HepG2 (cell line): ENCODE measurements around the gene RHOBTB1. TPM values are rescaled to one million over a fixed set of nuclear protein-coding genes. Genes with fewer than 3 reads are reported as not detected.
A peak's percentile ranks its signal among the peaks of the same experiment; 100 is the strongest.

Source experiments
- AHDC1 ChIP-seq: sonication (generic); formaldehyde crosslinking; IDR thresholded peaks from 2 replicates; pipeline ENCODE4 v1.5.1; 2020; ENCODE audit warnings: mild to moderate bottlenecking, missing genetic modification reagents, borderline replicate concordance
- ARHGAP35 ChIP-seq: sonication (generic); formaldehyde crosslinking; IDR thresholded peaks from 2 replicates; pipeline ENCODE4 v1.9.0; 2022; ENCODE audit warnings: mild to moderate bottlenecking, inconsistent platforms, moderate library complexity, missing genetic modification reagents, borderline replicate concordance
- HDAC1 ChIP-seq: sonication (generic); formaldehyde crosslinking; IDR thresholded peaks from 2 replicates; pipeline ENCODE4 v1.5.1; 2020; ENCODE audit warnings: mild to moderate bottlenecking, missing genetic modification reagents
- KAT7 ChIP-seq: IDR thresholded peaks from 2 replicates; pipeline ENCODE4 v1.6.1; 2018; ENCODE audit warnings: borderline replicate concordance, missing compliant biosample characterization
- KMT2A ChIP-seq: sonication (generic); formaldehyde crosslinking; IDR thresholded peaks from 2 replicates; pipeline ENCODE4 v1.4.0; 2020; ENCODE audit warnings: missing genetic modification reagents
- RFXAP ChIP-seq: sonication (generic); formaldehyde crosslinking; IDR thresholded peaks from 2 replicates; pipeline ENCODE4 v1.4.0; 2020; ENCODE audit warnings: missing genetic modification reagents, borderline replicate concordance
- SMARCC2 ChIP-seq: fragments of 450-650 bp; IDR thresholded peaks from 2 replicates; pipeline ENCODE4 v1.6.1; 2017; ENCODE audit warnings: antibody characterized with exemption, mild to moderate bottlenecking
- ZKSCAN1 ChIP-seq: fragments of 150-350 bp; IDR thresholded peaks from 2 replicates; pipeline ENCODE4 v1.6.1; 2014; ENCODE audit warnings: low read length
- ZKSCAN5 ChIP-seq: sonication (generic); formaldehyde crosslinking; IDR thresholded peaks from 2 replicates; pipeline ENCODE4 v1.5.1; 2020; ENCODE audit warnings: mild to moderate bottlenecking, missing genetic modification reagents
- ZNF10 ChIP-seq: sonication (generic); formaldehyde crosslinking; IDR thresholded peaks from 2 replicates; pipeline ENCODE4 v1.4.0; 2020; ENCODE audit warnings: mild to moderate bottlenecking, low read depth, missing genetic modification reagents, borderline replicate concordance
- ZNF142 ChIP-seq: sonication (generic); formaldehyde crosslinking; IDR thresholded peaks from 2 replicates; pipeline ENCODE4 v1.4.0; 2020; ENCODE audit warnings: missing genetic modification reagents
- ZNF367 ChIP-seq: sonication (generic); formaldehyde crosslinking; IDR thresholded peaks from 2 replicates; pipeline ENCODE4 v1.4.0; 2020; ENCODE audit warnings: missing genetic modification reagents, borderline replicate concordance
- ZNF550 ChIP-seq: sonication (generic); formaldehyde crosslinking; IDR thresholded peaks from 2 replicates; pipeline ENCODE4 v1.4.0; 2020; ENCODE audit warnings: mild to moderate bottlenecking, missing genetic modification reagents, borderline replicate concordance
- ZNF580 ChIP-seq: IDR thresholded peaks from 2 replicates; pipeline ENCODE4 v1.6.1; 2016; ENCODE audit warnings: low read depth, borderline replicate concordance
- ZNF660 ChIP-seq: sonication (generic); formaldehyde crosslinking; IDR thresholded peaks from 2 replicates; pipeline ENCODE4 v1.5.1; 2020; ENCODE audit warnings: mild to moderate bottlenecking, low read depth, missing genetic modification reagents, borderline replicate concordance
- ZNF709 ChIP-seq: sonication (generic); formaldehyde crosslinking; IDR thresholded peaks from 2 replicates; pipeline ENCODE4 v1.5.0; 2020; ENCODE audit warnings: mild to moderate bottlenecking, missing genetic modification reagents
- ZNF75D ChIP-seq: sonication (generic); formaldehyde crosslinking; IDR thresholded peaks from 2 replicates; pipeline ENCODE4 v1.8.1; 2023; ENCODE audit warnings: missing genetic modification reagents, mild to moderate bottlenecking, borderline replicate concordance
- ZNF768 ChIP-seq: sonication (generic); formaldehyde crosslinking; IDR thresholded peaks from 2 replicates; pipeline ENCODE4 v1.4.0; 2020; ENCODE audit warnings: missing genetic modification reagents
- polyA plus RNA-seq, 8 experiments: library from polyadenylated mRNA; depleted of rRNA in 3 of 8; stranded (reverse) in 7 of 8; unstranded in 1 of 8; fragments of >200 nt; fragmentation: Illumina TruSeq in 4 of 8; extraction: Trizol in 4 of 8; gene quantifications; 2 replicates each; pipeline versions ENCODE4 v1.2.1 to v1.2.3, GENCODE V29; 2011 to 2016; ENCODE audit warnings: low read depth in 4 of 8, missing spikeins in 1 of 8, mixed read lengths in 1 of 8; ENCODE audit not compliant: insufficient read depth in 1 of 8
- total RNA-seq, 5 experiments: library from RNA; depleted of rRNA; stranded (reverse); fragments of >200 nt; fragmentation: Illumina TruSeq; extraction: Trizol; gene quantifications; 2 replicates each; pipeline ENCODE4 v1.2.3, GENCODE V29; 2016; ENCODE audit warnings: low read depth in 1 of 5

RHOBTB1 gene
- total and polyA plus RNA-seq, 2 of the 13 experiments (the other 11 are each of a cell fraction or from before 2014, with no cell fraction given): 18.8 to 59.5 TPM

- TF ChIP-seq AHDC1 (CRISPR knock-in tag) (no peak), ZNF660 (no peak), ZNF550 (no peak), RFXAP (CRISPR knock-in tag) (no peak), ZKSCAN1 (no peak), ZNF580 (CRISPR knock-in tag) (no peak), ZNF142 (CRISPR knock-in tag) (no peak), ARHGAP35 (CRISPR knock-in tag) (no peak), ZNF709 (CRISPR knock-in tag) (no peak), KMT2A (CRISPR knock-in tag) (peak; percentile 17; the same call in 1 of the 2 replicates), ZKSCAN5 (CRISPR knock-in tag) (0 out of 2 replicates have a peak, but pooled peaks have one; percentile 17), ZNF768 (CRISPR knock-in tag) (no peak; the same call in 1 of the 2 replicates), ZNF367 (CRISPR knock-in tag) (no peak), HDAC1 (CRISPR knock-in tag) (peak; percentile 41; the same call in 1 of the 2 replicates), KAT7 (CRISPR knock-in tag) (no peak), ZNF75D (CRISPR knock-in tag) (no peak), ZNF10 (CRISPR knock-in tag) (no peak), SMARCC2 (no peak)
Measured at GRCh38 chr10:60944058-60944909, at the start of gene RHOBTB1 (continued).
